Adrenal gland (tissue), 12 donors: ENCODE data around the gene C1orf226. TPM values are rescaled to one million over a fixed set of nuclear protein-coding genes. Genes with fewer than 3 reads are reported as not detected.
A peak's percentile ranks its signal among the peaks of the same experiment; 100 is the strongest.

Experiments used
- DNase-seq, 7 donors: peaks; one replicate each; pipeline ENCODE4 v3.0.0-alpha.2; 2019 to 2020
- H3K27ac ChIP-seq, 5 donors: fragments of 200-600 bp; sonication (generic) in 4 of 5; 1 replicate in 3 of 5; 2 replicates in 2 of 5; pipeline versions ENCODE4 v1.5.1 to v1.8.0; 2016 to 2020; ENCODE audit warnings: mild to moderate bottlenecking in 1 of 5
- H3K27me3 ChIP-seq: fragments of 200-600 bp; 2 replicates; pipeline ENCODE4 v1.8.0; 2021
- H3K36me3 ChIP-seq, 2 donors: fragments of 200-600 bp; replicated peaks in 1 of 2; 1 replicate in 1 of 2; 2 replicates in 1 of 2; pipeline versions ENCODE4 v1.5.1 to v1.8.0; 2018 to 2022
- H3K4me1 ChIP-seq, 2 donors: fragments of 200-600 bp; replicated peaks in 1 of 2; 1 replicate in 1 of 2; 2 replicates in 1 of 2; pipeline versions ENCODE4 v1.5.1 to v1.8.0; 2018 to 2021
- H3K4me3 ChIP-seq, 4 donors: fragments of 200-600 bp; sonication (generic) in 3 of 4; one replicate each; pipeline ENCODE4 v1.5.1; 2016 to 2018
- H3K9me3 ChIP-seq, 3 donors: fragments of 200-600 bp; sonication (generic) in 1 of 3; replicated peaks in 1 of 3; 1 replicate in 2 of 3; 2 replicates in 1 of 3; pipeline versions ENCODE4 v1.5.1 to v1.8.0; 2016 to 2021
- CTCF ChIP-seq, 6 experiments: fragments of 450-650 bp in 4 of 6; fragments of 200-600 bp in 2 of 6; sonication (generic) in 1 of 6; IDR thresholded peaks; 1 replicate in 5 of 6; 2 replicates in 1 of 6; pipeline versions ENCODE4 v1.5.1 to v1.8.0; 2016 to 2021; ENCODE audit warnings: antibody characterized with exemption in 6 of 6, mild to moderate bottlenecking in 2 of 6, moderate library complexity in 1 of 6
- POLR2A ChIP-seq, 2 donors: fragments of 450-650 bp; IDR thresholded peaks; one replicate each; pipeline ENCODE4 v1.6.1; 2017; ENCODE audit warnings: antibody characterized with exemption in 2 of 2, mild to moderate bottlenecking in 2 of 2, moderate library complexity in 1 of 2
- WGBS, 4 donors: extraction: QIAGEN DNeasy Blood & Tissue Kit in 2 of 4; methylation state at CpG; one replicate each; pipeline versions ENCODE4 v1.1.5 to v1.1.7; 2013 to 2017; 5-methylcytosine and 5-hydroxymethylcytosine counted together
- intact Hi-C, 2 donors: fragments of 100-400 bp; cut with DNase I; formaldehyde crosslinking; loops; one replicate each; pipeline versions ENCODE4 v1.14.1 to v1.15.0; 2022 to 2023
- polyA plus RNA-seq, 3 donors: library from polyadenylated mRNA; stranded (reverse); fragments of 200-250 nt in 2 of 3; fragments of 350-450 nt in 1 of 3; fragmentation: Illumina TruSeq in 1 of 3; extraction: RNeasy Lipid Tissue Mini Kit (QIAGEN cat#74804) in 1 of 3; gene quantifications; one replicate each; pipeline ENCODE4 v1.2.3, GENCODE V29; 2013 to 2014
- total RNA-seq, 9 donors: library from RNA; depleted of rRNA in 4 of 9; stranded (reverse); fragments of >200 nt in 4 of 9; fragments of 120-200 nt in 1 of 9; fragmentation: NEBNext Ultra II Directional in 1 of 9; extraction: Animal tissue kit (Norgen Biotek cat#: 25700) in 1 of 9; gene quantifications; one replicate each; pipeline versions ENCODE4 v1.1.0 to v1.2.4, GENCODE V29; 2013 to 2023
- donor health status: healthy with polysubstance abuse.
- donor health status: Bipolar disorder and iron deficiency.
- donor health status: DM: yes; HTN: yes; CAD: no.
- donor health status: DM: no; HTN: no; CAD: no.
- donor health status: DM: no; HTN: no; CAD: no.
- donor health status: DM: yes; HTN: yes; CAD: no.

The C1orf226 gene
- total and polyA plus RNA-seq, 12 donors: 0.95 to 48.0 (median 6.8) TPM

- TF ChIP-seq CTCF (IDR thresholded peaks at IDR 0.05) (no peak), POLR2A (IDR thresholded peaks at IDR 0.05) (no peak)
- Histone ChIP-seq H3K27ac (no peak overlapping the region), H3K9me3 (no peaks in the 10 kb centered on the region), H3K36me3 (no peaks in the 10 kb centered on the region), H3K4me1 (no peaks in the 10 kb centered on the region), H3K4me3 (no peak overlapping the region), H3K27me3 (no peaks in the 10 kb centered on the region)
- 77 to 92% (median 86%) methylated on average over 2 to 3 of the region's 3 CpGs for WGBS, 4 donors
- intact Hi-C loops: no loop called here
- DNase-seq: no peak
These were observed 4.2 kb downstream of the C1orf226 start for GRCh38 chr1:162385702-162386101.

- intact Hi-C loops: no loop called here
- Histone ChIP-seq H3K4me3 (no peak overlapping the region), H3K27ac (no peak overlapping the region), H3K36me3 (no peaks in the 10 kb centered on the region), H3K9me3 (no peaks in the 10 kb centered on the region), H3K4me1 (no peaks in the 10 kb centered on the region), H3K27me3 (no peaks in the 10 kb centered on the region)
- DNase-seq: no peak
- 76 to 86% (median 82%) methylated on average over 8 of the region's 8 CpGs for WGBS, 4 donors
- no peak for TF ChIP-seq POLR2A (IDR thresholded peaks at IDR 0.05)
- no peak for TF ChIP-seq CTCF (IDR thresholded peaks at IDR 0.05)
These were observed 5.0 kb downstream of the C1orf226 start for GRCh38 chr1:162386292-162387225.

- 77 to 84% (median 79%) methylated on average over 20 of the region's 20 CpGs for WGBS, 4 donors
- Histone ChIP-seq H3K27ac (no peak overlapping the region), H3K36me3 (no peaks in the 10 kb centered on the region), H3K9me3 (no peaks in the 10 kb centered on the region), H3K4me3 (no peak overlapping the region), H3K4me1 (no peaks in the 10 kb centered on the region), H3K27me3 (peaks cover under 1% of the 10 kb centered on the region)
- TF ChIP-seq POLR2A (IDR thresholded peaks at IDR 0.05): no peak
- intact Hi-C loops: no loop called here
- no peak for DNase-seq
These were observed 5.9 kb downstream of the C1orf226 start for GRCh38 chr1:162387226-162388082.

- no peak for DNase-seq
- Histone ChIP-seq H3K27me3 (peaks cover 7% of the 10 kb centered on the region), H3K4me3 (no peak overlapping the region), H3K27ac (peak overlapping the region in 1 of 5 donors; percentile 21), H3K9me3 (no peaks in the 10 kb centered on the region), H3K36me3 (no peaks in the 10 kb centered on the region), H3K4me1 (no peaks in the 10 kb centered on the region)
- TF ChIP-seq POLR2A (IDR thresholded peaks at IDR 0.05) (no peak), CTCF (IDR thresholded peaks at IDR 0.05) (no peak)
- intact Hi-C loops: no loop called here
- WGBS, 4 donors: 76 to 86% (median 80%) methylated on average over 8 of the region's 8 CpGs
These were observed 6.6 kb downstream of the C1orf226 start for GRCh38 chr1:162388083-162388594.
